HL-60 (cell line): ENCODE data around the gene CCDC169.

ENCODE experiments used
- CTCF ChIP-seq: IDR thresholded peaks from one replicate; pipeline ENCODE4 v1.5.1; 2011; ENCODE audit warnings: low read length, control low read depth, inconsistent platforms; ENCODE audit not compliant: insufficient read depth
- SPI1 ChIP-seq: IDR thresholded peaks from 2 replicates; pipeline ENCODE4 v1.6.1; 2012; ENCODE audit warnings: low read depth, mild to moderate bottlenecking, borderline replicate concordance

GRCh38 chr13:36310417-36311108 is 12.9 kb upstream of the CCDC169 start:
- TF ChIP-seq SPI1 = no peak
- no peak for TF ChIP-seq CTCF
